Activated CD4-positive, alpha-beta T cell treated with anti-CD3 and anti-CD28 coated beads, Interleukin-2, Interleukin-4, amounts not matched to agents 100 ng/mL and 50 ng/mL, durations not matched to agents 16 hours and 8 hours (primary cell): ENCODE measurements around the gene PTCHD1.

Source experiments
- DNase-seq: peaks from one replicate; pipeline ENCODE4 v3.0.0-alpha.2; 2020; ENCODE audit warnings: low spot score

PTCHD1 gene

DNA sequence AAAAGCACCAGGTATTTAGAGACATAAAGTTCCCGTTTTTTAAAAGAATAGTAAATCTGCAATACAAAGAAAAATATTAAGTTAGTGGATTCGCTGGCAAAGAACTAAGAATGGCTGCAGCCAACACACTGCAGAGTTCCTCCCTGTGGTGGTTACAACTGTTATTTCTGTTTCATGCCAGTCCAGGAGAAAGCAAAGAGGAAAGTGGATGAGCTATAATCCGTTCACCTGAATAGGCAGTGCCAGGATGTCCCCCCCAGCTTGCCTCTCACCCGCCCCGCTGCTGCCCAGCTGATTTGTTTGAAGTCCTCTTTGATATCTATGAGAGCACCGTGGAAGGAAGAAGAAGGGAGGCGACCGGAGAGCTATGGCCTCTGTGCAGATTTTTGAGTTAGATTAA is 63.9 kb downstream of the PTCHD1 start:
- DNase-seq, result no peak

DNA sequence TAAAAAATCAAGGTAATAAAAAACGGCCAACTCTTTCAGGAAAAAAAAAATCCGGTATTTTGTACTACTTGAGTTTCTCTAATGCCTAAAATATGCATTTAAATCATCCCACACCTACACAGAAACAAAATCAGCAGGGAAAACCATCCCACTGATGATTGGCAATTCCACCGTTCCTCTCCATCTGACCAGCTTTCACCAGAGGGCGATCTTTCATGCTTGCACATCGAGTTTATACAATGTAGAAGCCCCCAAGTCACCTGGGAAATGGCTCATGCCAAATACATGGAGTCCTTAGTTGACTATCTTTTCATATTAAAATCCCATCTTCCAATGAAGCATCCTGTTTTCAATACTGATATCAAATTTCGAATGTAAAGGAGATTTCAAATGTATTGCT is 69.2 kb downstream of the PTCHD1 start:
- no peak for DNase-seq

DNA sequence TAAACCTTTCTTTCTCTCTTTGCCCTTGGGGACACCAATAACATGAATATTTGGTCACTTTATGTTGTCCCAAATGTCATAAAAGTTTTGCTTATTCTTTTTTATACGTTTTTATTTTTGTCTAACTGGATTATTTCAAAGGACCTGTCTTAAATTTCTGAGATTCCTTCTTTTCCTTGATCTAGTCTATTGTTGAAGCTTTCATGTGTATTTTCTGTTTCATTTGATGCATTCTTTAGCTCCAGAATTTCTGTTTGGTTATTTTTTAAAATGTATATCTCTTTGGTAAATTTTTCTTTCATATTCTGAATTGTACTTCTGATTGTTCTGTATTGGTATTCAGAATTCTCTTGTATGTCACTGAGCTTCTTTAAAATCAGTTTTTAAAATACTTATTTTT is 88.3 kb downstream of the PTCHD1 start:
- DNase-seq, result no peak

DNA sequence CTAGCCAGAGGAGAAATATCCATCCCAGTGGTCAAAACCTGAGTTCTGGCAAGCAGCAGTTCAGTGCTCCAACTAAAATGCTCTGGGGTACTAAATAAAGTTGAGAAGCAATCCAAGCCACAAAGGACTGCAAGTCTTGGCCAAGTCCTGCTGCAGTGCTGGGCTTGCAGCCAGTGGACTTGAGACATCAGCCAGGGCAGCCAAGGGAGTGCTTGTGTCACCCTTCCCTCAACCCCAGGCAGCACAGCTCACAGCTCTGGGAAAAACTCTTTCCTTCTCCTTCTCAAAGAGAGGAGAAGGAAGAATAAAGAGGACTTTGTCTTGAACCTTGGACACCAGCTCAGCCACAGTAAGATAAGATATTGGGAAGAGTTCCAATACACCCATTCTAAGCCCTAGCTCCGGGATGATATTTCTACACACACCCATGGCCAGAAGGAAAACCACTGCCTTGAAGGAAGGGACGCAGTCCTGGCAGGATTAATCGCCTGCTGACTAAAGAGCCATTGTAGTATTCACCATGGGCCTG is 99.8 kb downstream of the PTCHD1 start:
- DNase-seq, result no peak

DNA sequence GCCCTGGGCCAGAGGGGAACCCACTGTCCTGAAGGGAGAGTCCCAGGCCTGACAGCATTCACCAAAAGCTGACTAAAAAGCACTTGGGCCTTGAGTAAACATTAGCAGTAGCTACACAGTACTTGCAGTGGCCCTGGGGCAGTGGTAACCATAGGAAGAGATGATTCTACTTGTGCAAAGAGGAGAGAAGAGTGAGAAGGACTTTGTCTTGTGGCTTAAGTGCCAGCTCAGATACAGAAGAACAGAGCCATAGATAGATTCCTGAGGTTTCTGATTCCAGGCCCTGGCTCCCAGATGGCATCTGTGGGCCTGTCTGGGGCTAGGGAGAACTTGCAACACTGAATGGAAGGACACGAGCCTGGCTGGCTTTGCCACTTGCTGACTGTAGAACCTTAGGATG is 100.5 kb downstream of the PTCHD1 start:
- DNase-seq, result no peak

DNA sequence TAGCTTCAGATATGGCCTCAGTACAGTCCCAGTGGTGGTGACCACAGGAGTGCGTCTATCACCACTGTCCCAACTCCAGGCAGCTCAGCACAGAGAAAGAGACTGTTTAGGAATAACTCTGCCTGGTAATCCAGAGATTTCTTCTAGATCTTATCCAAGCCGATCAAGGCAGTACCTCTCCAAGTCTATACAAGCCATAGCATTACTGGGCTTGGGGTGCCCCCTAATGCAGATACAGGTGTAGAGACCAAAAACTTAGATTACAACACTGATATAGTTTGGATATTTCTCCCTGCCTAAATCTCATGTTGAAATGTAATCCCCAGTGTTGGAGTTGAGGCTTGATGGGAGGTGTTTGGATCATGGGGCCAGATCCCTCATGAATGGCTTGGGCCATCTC is 100.9 kb downstream of the PTCHD1 start:
- no peak for DNase-seq

DNA sequence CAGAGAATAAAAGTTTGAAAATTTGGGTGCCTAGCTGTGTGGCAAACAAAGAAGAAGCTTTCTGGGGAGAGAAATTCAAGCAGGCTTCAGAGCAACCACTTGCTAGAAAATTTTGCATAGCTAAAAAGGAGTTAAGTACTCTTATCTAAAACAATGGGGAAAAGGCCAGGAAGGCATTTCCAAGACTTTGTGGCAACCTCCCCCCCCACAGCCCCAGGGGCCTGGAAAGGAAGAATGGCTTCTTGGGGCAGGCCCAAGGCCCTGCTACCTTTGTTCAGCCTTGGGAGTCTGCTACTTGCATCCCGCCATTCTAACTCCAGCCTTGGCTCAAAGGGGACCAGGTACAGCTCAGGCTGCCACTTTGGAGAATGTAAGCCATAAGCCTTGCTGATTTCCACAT is 102.2 kb downstream of the PTCHD1 start:
- DNase-seq, result no peak

DNA sequence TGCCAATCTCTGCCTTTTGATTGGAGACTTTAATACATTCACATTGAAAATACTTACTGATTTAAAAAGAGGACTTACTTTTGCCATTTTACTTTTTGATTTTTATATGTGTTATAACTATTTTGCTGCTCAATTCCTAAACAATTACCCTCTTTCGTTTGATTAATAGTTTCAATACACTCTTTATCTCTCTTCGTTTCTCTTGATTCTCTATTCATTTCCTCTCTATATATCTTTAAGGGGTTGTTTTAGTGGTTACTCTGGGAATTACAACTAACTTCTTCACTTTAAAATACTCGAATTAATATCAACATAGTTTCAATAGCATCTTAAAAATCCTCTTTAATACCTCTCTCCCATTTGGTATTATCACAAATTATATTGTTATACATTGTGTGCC is 116.6 kb downstream of the PTCHD1 start:
- DNase-seq, result no peak
